HepG2 (cell line): Measurements from ENCODE around the gene CD6.

Experiments used
- HOXA3 ChIP-seq: sonication (generic); formaldehyde crosslinking; IDR thresholded peaks from 2 replicates; pipeline ENCODE4 v1.5.0; 2020; ENCODE audit warnings: missing genetic modification reagents
- NRL ChIP-seq: sonication (generic); formaldehyde crosslinking; IDR thresholded peaks from 2 replicates; pipeline ENCODE4 v1.5.0; 2020; ENCODE audit warnings: missing genetic modification reagents, mild to moderate bottlenecking, moderate library complexity, borderline replicate concordance
- YEATS2 ChIP-seq: sonication (generic); formaldehyde crosslinking; IDR thresholded peaks from 2 replicates; pipeline ENCODE4 v1.4.0; 2020; ENCODE audit warnings: missing genetic modification reagents, borderline replicate concordance
- ZNF337 ChIP-seq: sonication (generic); formaldehyde crosslinking; IDR thresholded peaks from 2 replicates; pipeline ENCODE4 v1.5.1; 2020; ENCODE audit warnings: missing genetic modification reagents, low read depth, mild to moderate bottlenecking, borderline replicate concordance
- ZNF34 ChIP-seq: sonication (generic); formaldehyde crosslinking; IDR thresholded peaks from 2 replicates; pipeline ENCODE4 v1.4.0; 2020; ENCODE audit warnings: mild to moderate bottlenecking, missing genetic modification reagents, borderline replicate concordance
- ZNF724P ChIP-seq: sonication (generic); formaldehyde crosslinking; IDR thresholded peaks from 2 replicates; pipeline ENCODE4 v1.8.0; 2022; ENCODE audit warnings: missing genetic modification reagents, borderline replicate concordance
- TF ChIP-seq, protein P1 (sequence below): sonication (generic); formaldehyde crosslinking; IDR thresholded peaks from 2 replicates; pipeline ENCODE4 v1.4.0; 2020; ENCODE audit warnings: missing genetic modification reagents, borderline replicate concordance
- TF ChIP-seq, protein P2 (sequence below): sonication (generic); formaldehyde crosslinking; IDR thresholded peaks from 2 replicates; pipeline ENCODE4 v1.4.0; 2020; ENCODE audit warnings: missing genetic modification reagents
- TF ChIP-seq, protein P3 (sequence below): sonication (generic); formaldehyde crosslinking; IDR thresholded peaks from one replicate; pipeline ENCODE4 v1.5.1; 2020; ENCODE audit warnings: mild to moderate bottlenecking, missing genetic modification reagents; ENCODE audit errors: not compliant biosample characterization
- TF ChIP-seq, protein P4 (sequence below): sonication (generic); formaldehyde crosslinking; IDR thresholded peaks from 2 replicates; pipeline ENCODE4 v1.4.0; 2020; ENCODE audit warnings: missing genetic modification reagents

DNA sequence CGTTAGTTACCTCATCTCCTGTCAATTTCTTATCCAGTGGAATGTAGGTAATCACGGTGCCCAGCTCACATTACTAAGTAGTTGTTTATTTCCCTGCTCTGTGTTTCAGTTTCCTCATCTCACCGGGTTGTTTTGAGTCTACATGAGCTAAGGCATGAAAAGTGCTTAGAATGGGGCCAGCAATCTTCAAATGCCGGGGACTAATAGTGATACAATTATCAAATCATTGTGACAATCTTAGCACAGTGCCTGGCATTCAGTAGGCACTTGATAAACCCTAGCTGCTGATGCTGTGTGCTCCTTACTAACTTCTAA lies 77.5 kb downstream of the CD6 start:
- TF ChIP-seq, protein P1, sequence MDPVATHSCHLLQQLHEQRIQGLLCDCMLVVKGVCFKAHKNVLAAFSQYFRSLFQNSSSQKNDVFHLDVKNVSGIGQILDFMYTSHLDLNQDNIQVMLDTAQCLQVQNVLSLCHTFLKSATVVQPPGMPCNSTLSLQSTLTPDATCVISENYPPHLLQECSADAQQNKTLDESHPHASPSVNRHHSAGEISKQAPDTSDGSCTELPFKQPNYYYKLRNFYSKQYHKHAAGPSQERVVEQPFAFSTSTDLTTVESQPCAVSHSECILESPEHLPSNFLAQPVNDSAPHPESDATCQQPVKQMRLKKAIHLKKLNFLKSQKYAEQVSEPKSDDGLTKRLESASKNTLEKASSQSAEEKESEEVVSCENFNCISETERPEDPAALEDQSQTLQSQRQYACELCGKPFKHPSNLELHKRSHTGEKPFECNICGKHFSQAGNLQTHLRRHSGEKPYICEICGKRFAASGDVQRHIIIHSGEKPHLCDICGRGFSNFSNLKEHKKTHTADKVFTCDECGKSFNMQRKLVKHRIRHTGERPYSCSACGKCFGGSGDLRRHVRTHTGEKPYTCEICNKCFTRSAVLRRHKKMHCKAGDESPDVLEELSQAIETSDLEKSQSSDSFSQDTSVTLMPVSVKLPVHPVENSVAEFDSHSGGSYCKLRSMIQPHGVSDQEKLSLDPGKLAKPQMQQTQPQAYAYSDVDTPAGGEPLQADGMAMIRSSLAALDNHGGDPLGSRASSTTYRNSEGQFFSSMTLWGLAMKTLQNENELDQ (CRISPR knock-in tag): no peak
- TF ChIP-seq ZNF724P (CRISPR knock-in tag) (no peak), YEATS2 (CRISPR knock-in tag) (no peak), NRL (CRISPR knock-in tag) (no peak), HOXA3 (CRISPR knock-in tag) (no peak), ZNF34 (CRISPR knock-in tag) (no peak), ZNF337 (CRISPR knock-in tag) (no peak)
- TF ChIP-seq, protein P2, sequence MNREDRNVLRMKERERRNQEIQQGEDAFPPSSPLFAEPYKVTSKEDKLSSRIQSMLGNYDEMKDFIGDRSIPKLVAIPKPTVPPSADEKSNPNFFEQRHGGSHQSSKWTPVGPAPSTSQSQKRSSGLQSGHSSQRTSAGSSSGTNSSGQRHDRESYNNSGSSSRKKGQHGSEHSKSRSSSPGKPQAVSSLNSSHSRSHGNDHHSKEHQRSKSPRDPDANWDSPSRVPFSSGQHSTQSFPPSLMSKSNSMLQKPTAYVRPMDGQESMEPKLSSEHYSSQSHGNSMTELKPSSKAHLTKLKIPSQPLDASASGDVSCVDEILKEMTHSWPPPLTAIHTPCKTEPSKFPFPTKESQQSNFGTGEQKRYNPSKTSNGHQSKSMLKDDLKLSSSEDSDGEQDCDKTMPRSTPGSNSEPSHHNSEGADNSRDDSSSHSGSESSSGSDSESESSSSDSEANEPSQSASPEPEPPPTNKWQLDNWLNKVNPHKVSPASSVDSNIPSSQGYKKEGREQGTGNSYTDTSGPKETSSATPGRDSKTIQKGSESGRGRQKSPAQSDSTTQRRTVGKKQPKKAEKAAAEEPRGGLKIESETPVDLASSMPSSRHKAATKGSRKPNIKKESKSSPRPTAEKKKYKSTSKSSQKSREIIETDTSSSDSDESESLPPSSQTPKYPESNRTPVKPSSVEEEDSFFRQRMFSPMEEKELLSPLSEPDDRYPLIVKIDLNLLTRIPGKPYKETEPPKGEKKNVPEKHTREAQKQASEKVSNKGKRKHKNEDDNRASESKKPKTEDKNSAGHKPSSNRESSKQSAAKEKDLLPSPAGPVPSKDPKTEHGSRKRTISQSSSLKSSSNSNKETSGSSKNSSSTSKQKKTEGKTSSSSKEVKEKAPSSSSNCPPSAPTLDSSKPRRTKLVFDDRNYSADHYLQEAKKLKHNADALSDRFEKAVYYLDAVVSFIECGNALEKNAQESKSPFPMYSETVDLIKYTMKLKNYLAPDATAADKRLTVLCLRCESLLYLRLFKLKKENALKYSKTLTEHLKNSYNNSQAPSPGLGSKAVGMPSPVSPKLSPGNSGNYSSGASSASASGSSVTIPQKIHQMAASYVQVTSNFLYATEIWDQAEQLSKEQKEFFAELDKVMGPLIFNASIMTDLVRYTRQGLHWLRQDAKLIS (CRISPR knock-in tag): no peak
- TF ChIP-seq, protein P3, sequence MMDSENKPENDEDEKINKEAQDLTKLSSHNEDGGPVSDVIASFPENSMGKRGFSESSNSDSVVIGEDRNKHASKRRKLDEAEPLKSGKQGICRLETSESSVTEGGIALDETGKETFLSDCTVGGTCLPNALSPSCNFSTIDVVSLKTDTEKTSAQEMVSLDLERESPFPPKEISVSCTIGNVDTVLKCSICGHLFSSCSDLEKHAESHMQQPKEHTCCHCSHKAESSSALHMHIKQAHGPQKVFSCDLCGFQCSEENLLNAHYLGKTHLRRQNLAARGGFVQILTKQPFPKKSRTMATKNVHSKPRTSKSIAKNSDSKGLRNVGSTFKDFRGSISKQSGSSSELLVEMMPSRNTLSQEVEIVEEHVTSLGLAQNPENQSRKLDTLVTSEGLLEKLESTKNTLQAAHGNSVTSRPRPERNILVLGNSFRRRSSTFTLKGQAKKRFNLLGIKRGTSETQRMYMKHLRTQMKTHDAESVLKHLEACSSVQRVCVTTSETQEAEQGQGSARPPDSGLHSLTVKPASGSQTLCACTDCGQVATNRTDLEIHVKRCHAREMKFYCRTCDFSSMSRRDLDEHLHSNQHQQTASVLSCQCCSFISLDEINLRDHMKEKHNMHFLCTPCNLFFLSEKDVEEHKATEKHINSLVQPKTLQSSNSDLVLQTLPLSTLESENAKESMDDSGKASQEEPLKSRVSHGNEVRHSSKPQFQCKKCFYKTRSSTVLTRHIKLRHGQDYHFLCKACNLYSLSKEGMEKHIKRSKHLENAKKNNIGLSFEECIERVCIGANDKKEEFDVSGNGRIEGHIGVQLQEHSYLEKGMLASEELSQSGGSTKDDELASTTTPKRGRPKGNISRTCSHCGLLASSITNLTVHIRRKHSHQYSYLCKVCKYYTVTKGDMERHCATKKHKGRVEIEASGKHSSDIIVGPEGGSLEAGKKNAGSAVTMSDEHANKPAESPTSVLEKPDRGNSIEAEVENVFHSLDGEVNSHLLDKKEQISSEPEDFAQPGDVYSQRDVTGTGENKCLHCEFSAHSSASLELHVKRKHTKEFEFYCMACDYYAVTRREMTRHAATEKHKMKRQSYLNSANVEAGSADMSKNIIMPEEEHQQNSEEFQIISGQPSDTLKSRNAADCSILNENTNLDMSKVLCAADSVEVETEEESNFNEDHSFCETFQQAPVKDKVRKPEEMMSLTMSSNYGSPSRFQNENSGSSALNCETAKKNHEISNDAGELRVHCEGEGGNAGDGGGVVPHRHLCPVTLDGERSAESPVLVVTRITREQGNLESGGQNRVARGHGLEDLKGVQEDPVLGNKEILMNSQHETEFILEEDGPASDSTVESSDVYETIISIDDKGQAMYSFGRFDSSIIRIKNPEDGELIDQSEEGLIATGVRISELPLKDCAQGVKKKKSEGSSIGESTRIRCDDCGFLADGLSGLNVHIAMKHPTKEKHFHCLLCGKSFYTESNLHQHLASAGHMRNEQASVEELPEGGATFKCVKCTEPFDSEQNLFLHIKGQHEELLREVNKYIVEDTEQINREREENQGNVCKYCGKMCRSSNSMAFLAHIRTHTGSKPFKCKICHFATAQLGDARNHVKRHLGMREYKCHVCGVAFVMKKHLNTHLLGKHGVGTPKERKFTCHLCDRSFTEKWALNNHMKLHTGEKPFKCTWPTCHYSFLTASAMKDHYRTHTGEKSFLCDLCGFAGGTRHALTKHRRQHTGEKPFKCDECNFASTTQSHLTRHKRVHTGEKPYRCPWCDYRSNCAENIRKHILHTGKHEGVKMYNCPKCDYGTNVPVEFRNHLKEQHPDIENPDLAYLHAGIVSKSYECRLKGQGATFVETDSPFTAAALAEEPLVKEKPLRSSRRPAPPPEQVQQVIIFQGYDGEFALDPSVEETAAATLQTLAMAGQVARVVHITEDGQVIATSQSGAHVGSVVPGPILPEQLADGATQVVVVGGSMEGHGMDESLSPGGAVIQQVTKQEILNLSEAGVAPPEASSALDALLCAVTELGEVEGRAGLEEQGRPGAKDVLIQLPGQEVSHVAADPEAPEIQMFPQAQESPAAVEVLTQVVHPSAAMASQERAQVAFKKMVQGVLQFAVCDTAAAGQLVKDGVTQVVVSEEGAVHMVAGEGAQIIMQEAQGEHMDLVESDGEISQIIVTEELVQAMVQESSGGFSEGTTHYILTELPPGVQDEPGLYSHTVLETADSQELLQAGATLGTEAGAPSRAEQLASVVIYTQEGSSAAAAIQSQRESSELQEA: no peak
- TF ChIP-seq, protein P4, sequence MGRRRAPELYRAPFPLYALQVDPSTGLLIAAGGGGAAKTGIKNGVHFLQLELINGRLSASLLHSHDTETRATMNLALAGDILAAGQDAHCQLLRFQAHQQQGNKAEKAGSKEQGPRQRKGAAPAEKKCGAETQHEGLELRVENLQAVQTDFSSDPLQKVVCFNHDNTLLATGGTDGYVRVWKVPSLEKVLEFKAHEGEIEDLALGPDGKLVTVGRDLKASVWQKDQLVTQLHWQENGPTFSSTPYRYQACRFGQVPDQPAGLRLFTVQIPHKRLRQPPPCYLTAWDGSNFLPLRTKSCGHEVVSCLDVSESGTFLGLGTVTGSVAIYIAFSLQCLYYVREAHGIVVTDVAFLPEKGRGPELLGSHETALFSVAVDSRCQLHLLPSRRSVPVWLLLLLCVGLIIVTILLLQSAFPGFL (CRISPR knock-in tag): no peak
